ENCODE data around the gene CYP27B1.

DNA sequence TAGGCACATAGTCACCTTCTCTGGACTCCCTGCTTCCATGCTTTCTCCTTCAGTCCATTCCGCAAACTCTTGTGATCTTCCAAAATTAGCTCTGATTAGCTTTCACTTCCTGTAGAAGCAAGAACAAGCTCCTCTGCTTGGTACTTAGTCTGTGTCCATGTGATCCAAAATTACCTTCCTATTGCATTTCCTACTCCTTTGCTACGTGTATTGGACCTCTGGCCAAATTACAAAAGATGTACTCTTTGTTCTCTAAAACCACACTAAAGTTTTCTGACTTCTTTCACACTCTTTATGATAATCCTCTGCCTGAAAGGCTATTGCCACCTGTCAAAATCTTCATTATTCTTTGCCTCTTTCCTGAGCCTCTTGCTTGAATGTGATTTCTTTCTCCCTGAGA lies 14.9 kb upstream of the CYP27B1 start:
- no peak for TF ChIP-seq POLR2A (IDR thresholded peaks at IDR 0.05)
- TF ChIP-seq, protein P1, sequence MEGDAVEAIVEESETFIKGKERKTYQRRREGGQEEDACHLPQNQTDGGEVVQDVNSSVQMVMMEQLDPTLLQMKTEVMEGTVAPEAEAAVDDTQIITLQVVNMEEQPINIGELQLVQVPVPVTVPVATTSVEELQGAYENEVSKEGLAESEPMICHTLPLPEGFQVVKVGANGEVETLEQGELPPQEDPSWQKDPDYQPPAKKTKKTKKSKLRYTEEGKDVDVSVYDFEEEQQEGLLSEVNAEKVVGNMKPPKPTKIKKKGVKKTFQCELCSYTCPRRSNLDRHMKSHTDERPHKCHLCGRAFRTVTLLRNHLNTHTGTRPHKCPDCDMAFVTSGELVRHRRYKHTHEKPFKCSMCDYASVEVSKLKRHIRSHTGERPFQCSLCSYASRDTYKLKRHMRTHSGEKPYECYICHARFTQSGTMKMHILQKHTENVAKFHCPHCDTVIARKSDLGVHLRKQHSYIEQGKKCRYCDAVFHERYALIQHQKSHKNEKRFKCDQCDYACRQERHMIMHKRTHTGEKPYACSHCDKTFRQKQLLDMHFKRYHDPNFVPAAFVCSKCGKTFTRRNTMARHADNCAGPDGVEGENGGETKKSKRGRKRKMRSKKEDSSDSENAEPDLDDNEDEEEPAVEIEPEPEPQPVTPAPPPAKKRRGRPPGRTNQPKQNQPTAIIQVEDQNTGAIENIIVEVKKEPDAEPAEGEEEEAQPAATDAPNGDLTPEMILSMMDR (IDR thresholded peaks at IDR 0.05 in 8 of 11, conservative IDR thresholded peaks at IDR 0.05 in 3 of 11): no peak
